ENCODE measurements around the gene TFAP2B. TPM values are rescaled to one million over a fixed set of nuclear protein-coding genes. Genes with fewer than 3 reads are reported as not detected.

TFAP2B gene
- not detected in 2 replicates for total RNA-seq

GRCh38 chr6:50818673-50819072, at the start of gene TFAP2B:
TSS of gene TFAP2B (plus strand) at chr6:50818871. CDS start at chr6:50818892, 21 bp downstream.

Other genes starting within 250 kb of the TFAP2B start
- gene TFAP2D, start 105.3 kb upstream of the TFAP2B start, total RNA-seq = not detected in 2 replicates

All from placental pericyte (primary cell).